ENCODE results near the gene KCNG3.

Gene KCNG3

GRCh38 chr2:42480402-42480801 lies 13.4 kb downstream of the KCNG3 start:
- DNase-seq: no peak

GRCh38 chr2:42474765-42475454 lies 18.9 kb downstream of the KCNG3 start:
- DNase-seq: peak; percentile 81

GRCh38 chr2:42470706-42471105 lies 23.1 kb downstream of the KCNG3 start:
- no peak for DNase-seq

- no peak for DNase-seq
Observed at GRCh38 chr2:42464631-42465030, 29.2 kb downstream of the KCNG3 start.

GRCh38 chr2:42463570-42463969 lies 30.2 kb downstream of the KCNG3 start:
- no peak for DNase-seq

- DNase-seq: no peak
Observed at GRCh38 chr2:42459296-42459695, 34.5 kb downstream of the KCNG3 start.

GRCh38 chr2:42458396-42458795 lies 35.4 kb downstream of the KCNG3 start:
- no peak for DNase-seq

GRCh38 chr2:42457011-42457410 lies 36.8 kb downstream of the KCNG3 start:
- DNase-seq: no peak

- DNase-seq: no peak
Observed at GRCh38 chr2:42456126-42456839, 37.5 kb downstream of the KCNG3 start.

GRCh38 chr2:42452545-42452944 lies 41.2 kb downstream of the KCNG3 start:
- DNase-seq: no peak

- no peak for DNase-seq
Observed at GRCh38 chr2:42450136-42450535, 43.6 kb downstream of the KCNG3 start.

- no peak for DNase-seq
Observed at GRCh38 chr2:42449163-42450087, 44.4 kb downstream of the KCNG3 start.

- DNase-seq: no peak
Observed at GRCh38 chr2:42448163-42448562, 45.6 kb downstream of the KCNG3 start.

GRCh38 chr2:42446503-42447271 lies 47.1 kb downstream of the KCNG3 start:
- DNase-seq: no peak

GRCh38 chr2:42443718-42444399 lies 49.9 kb downstream of the KCNG3 start:
- no peak for DNase-seq

- no peak for DNase-seq
Observed at GRCh38 chr2:42442774-42443173, 51.0 kb downstream of the KCNG3 start.

GRCh38 chr2:42438685-42439084 lies 55.1 kb downstream of the KCNG3 start:
- no peak for DNase-seq

GRCh38 chr2:42436370-42436769 lies 57.4 kb downstream of the KCNG3 start:
- no peak for DNase-seq

- no peak for DNase-seq
Observed at GRCh38 chr2:42435628-42436027, 58.2 kb downstream of the KCNG3 start.

- no peak for DNase-seq
Observed at GRCh38 chr2:42430188-42430587, 63.6 kb downstream of the KCNG3 start.

- no peak for DNase-seq
Observed at GRCh38 chr2:42429352-42429751, 64.4 kb downstream of the KCNG3 start.

GRCh38 chr2:42425697-42426096 lies 68.1 kb downstream of the KCNG3 start:
- no peak for DNase-seq

Data from NCI-H774 (cell line).